Coronary artery (tissue), 2 donors: ENCODE measurements around the gene SORCS1.

Experiments used
- DNase-seq: peaks from one replicate; pipeline ENCODE4 v3.0.0-alpha.2; 2017; ENCODE audit warnings: low spot score
- H3K27ac ChIP-seq, 2 donors: fragments of 200-600 bp; sonication (generic); one replicate each; pipeline ENCODE4 v1.5.1; 2016 to 2019
- H3K4me3 ChIP-seq: fragments of 200-600 bp; sonication (generic); 2 replicates; pipeline ENCODE4 v1.5.1; 2016; ENCODE audit warnings: mild to moderate bottlenecking, moderate library complexity
- TF ChIP-seq, protein P1 (sequence below): fragments of 200-600 bp; sonication (generic); IDR thresholded peaks from one replicate; pipeline ENCODE4 v1.5.1; 2019; ENCODE audit warnings: antibody characterized with exemption

Gene SORCS1

DNA sequence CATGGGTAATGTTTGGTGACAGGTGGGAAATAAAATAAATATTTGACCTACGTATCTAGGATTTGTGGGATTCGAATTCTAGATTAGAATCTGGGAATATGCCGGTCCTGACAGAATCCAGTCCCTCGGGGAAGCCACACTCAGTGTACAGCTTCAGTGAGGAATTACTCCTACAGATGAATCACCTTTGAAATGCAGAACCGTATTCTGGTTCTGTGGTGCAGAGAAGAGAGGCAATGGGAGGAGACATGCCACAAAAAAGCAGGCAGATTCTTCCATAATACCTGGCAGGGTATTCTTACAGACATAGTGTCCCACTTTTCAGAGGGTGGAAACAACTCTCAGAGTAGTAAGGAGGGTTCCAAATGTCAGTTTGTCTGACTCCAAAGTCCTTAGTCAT, 286.9 kb downstream of the SORCS1 start:
- DNase-seq: no peak
- Histone ChIP-seq H3K27ac (no peak overlapping the region), H3K4me3 (no peak overlapping the region)
- TF ChIP-seq, protein P1, sequence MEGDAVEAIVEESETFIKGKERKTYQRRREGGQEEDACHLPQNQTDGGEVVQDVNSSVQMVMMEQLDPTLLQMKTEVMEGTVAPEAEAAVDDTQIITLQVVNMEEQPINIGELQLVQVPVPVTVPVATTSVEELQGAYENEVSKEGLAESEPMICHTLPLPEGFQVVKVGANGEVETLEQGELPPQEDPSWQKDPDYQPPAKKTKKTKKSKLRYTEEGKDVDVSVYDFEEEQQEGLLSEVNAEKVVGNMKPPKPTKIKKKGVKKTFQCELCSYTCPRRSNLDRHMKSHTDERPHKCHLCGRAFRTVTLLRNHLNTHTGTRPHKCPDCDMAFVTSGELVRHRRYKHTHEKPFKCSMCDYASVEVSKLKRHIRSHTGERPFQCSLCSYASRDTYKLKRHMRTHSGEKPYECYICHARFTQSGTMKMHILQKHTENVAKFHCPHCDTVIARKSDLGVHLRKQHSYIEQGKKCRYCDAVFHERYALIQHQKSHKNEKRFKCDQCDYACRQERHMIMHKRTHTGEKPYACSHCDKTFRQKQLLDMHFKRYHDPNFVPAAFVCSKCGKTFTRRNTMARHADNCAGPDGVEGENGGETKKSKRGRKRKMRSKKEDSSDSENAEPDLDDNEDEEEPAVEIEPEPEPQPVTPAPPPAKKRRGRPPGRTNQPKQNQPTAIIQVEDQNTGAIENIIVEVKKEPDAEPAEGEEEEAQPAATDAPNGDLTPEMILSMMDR: no peak

DNA sequence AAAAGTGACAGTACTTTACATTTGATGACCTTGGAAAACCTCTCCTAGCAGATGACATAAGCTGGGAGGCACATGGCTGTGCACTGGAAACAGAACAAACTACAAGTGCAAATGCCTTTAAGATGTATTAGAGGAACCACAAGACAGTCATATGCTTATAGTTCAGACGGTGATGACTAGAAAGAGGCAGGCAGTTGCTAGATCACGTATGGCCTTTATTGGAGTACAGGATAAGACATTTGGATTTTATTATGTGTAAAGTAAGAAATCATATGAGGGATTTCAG, 290.0 kb downstream of the SORCS1 start:
- no peak for DNase-seq
- TF ChIP-seq, protein P1: no peak
- Histone ChIP-seq H3K4me3 (no peak overlapping the region), H3K27ac (no peak overlapping the region)

DNA sequence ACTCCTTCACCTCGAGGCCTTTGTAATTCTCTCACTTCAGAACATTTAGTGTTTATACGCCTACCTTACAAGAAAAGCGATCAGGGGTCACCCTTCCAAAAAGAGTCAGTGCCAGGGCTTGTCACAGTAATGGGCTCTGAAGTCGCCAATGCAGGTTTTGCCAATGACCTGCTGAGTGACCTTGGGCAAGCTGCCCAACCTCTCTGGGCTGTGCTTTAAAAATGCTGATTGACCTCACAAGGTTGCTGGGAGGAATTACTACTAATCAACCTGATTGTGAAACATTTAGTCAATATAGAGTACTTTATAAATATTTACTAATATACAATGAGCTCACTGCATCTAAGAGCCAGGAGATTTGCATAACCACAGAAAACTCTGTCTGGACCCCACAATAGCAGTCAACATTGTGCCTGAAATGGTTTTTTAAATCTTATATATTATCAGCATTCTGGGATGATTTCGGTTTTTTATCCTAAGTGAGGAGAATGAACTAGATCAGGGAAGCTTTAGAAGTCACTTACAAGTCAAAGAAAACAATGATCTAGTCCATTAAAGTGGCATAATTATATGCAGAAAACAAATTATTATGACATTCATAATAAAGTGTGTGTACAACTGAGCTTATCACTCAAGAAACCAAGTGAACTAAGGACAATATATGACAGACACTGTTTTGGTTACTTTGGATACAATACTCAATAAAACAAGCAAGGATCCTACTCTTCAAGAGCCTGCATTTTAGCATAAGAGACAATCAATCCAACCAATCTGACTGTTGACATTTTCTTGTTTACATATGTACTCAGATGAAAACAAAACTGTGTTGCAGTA, 290.5 kb downstream of the SORCS1 start:
- Histone ChIP-seq H3K27ac (no peak overlapping the region), H3K4me3 (no peak overlapping the region)
- no peak for DNase-seq
- TF ChIP-seq, protein P1: no peak

DNA sequence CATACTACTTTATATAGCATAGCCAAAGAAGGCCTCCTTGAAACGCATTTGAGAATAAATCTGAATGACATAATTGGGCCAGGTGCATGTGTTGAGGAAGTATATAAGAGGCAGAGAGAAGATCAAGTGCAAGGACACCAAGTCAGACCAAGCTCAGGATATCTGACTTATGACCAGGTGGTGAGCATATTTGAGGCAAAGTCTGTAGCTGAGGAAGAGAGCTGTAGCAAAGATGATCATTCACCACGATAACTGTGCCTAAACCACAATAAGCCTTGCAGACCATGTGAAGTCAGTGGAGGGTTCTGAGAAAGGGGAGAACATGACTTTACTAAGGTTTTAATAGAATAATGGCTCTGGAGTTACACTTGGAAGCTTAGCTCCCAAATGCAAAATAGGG, 292.3 kb downstream of the SORCS1 start:
- H3K27ac ChIP-seq: no peak overlapping the region
- no peak overlapping the region for H3K4me3 ChIP-seq
- no peak for DNase-seq
- TF ChIP-seq, protein P1: no peak

DNA sequence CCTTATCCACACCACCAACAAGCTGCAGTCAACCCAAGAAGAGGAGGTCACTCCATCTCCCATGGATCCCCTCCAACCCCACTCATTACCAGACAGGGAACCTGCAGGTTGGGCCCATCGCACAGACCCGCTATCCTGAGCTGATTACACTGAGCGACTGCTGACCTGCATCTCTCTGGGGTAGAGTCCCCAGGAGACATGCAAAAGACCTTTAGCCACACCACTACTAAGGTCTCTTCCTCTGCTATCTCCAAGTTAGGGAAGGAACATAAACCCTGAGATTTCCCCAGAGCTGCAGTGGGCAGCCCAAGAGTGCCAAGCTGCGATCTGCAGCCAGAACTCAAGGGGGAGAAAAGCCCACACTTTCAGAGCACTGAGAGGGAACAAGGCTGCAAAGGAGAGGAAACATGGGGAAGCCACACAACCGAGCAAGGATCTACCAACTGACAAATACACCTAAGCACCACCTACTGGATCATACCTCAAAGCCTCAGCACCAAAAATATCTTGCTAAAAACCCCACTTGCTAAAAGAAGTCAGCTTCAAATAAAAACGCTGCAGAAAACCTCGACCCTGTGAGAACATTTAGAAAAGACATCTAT, 298.2 kb downstream of the SORCS1 start:
- Histone ChIP-seq H3K27ac (no peak overlapping the region), H3K4me3 (no peak overlapping the region)
- TF ChIP-seq, protein P1: no peak
- no peak for DNase-seq

DNA sequence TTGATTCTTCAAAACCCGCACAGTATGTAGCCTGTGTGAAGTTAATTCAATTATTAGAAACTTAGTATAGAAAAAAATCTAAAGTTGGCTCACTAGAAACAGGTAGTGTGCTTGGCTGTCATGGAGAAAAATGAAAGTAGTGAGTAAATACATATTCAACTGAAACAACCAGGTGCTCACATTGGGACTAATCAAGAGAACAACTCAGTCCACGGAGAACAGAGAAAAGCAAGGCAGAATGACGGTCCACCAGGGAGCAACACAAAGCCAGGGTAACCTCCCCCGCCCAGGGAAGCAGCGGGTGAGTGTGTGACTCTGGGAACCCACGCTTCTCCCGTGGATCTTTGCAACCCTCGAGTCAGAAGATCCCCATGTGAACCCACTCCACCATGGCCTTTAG, 300.5 kb downstream of the SORCS1 start:
- no peak overlapping the region for H3K27ac ChIP-seq
- DNase-seq: no peak
- TF ChIP-seq, protein P1: no peak
- H3K4me3 ChIP-seq: no peak overlapping the region

DNA sequence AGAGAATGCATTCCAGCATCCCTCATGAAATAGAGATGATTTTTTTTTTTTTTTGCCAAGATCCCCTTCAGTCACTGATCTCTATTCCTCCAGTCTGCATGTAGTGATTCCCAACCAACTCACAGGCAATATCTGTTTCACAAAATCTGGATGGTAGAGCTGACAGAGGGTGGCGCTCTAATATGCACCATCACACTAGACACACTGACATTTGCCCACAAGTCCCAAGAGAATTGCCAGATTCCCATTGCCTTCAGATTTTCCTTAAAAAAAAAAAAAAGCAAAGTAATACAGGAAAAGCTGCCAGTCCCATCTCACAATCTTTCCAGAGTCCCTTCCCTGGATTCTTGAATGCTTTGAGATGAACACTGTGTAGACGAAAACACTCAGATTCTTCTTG, 301.0 kb downstream of the SORCS1 start:
- Histone ChIP-seq H3K4me3 (no peak overlapping the region), H3K27ac (no peak overlapping the region)
- DNase-seq: no peak
- TF ChIP-seq, protein P1: no peak
